ENCODE data around the gene C22orf31.
"Not testable (repeated sequence)": the region's sequence is repeated elsewhere in the genome, so short reads cannot be mapped to it uniquely, and the experiment has no call there.

C22orf31 gene

DNA sequence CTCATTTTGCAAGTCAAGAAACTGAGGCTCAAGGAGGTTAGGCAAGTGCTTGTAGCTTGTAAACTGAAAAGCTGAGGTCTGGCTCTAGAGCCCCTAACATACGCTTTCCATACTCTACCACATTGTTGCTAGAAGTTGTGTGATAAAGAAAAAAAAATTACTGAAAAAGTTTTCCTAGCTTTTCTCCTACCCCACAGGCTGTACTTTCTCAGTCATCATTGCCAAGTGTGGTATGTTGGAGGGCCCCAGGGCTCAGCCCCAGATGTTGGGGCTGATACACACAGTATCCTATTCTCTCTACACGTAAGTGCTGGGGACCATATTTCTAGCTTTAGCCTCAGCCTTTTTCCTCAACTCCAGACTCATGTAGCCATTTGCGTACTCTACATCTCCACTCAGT lies 27.2 kb upstream of the C22orf31 start:
- no peak overlapping the region for H3K18ac ChIP-seq (ENCODE audit: low read length)
- no peak overlapping the region for H4K8ac ChIP-seq (ENCODE audit: low read depth, low read length)
- no peaks in the 10 kb centered on the region for H3K9me3 ChIP-seq (ENCODE audit: insufficient read depth, low read depth, low read length)
- H3K4ac ChIP-seq (ENCODE audit: low read depth, low read length), result no peak overlapping the region
- H4K12ac ChIP-seq (ENCODE audit: low read depth, low read length), result no peak overlapping the region
- no peak overlapping the region for H3K27ac ChIP-seq (ENCODE audit: low read depth, low read length)
- H2AFZ ChIP-seq (ENCODE audit: insufficient read depth, low read length, poor library complexity), result no peak overlapping the region
- H3K4me2 ChIP-seq (ENCODE audit: low read length), result no peak overlapping the region
- H3K14ac ChIP-seq (ENCODE audit: low read length), result no peak overlapping the region
- no peak overlapping the region for H3K23ac ChIP-seq (ENCODE audit: low read length)
- H3K4me1 ChIP-seq (ENCODE audit: control insufficient read depth in 1 of 2, insufficient read depth in 2 of 2, low read length in 2 of 2), result no peaks in the 10 kb centered on the region
- no peak overlapping the region for H2BK120ac ChIP-seq (ENCODE audit: insufficient read depth, low read length, poor library complexity)
- no peaks in the 10 kb centered on the region for H3K27me3 ChIP-seq (ENCODE audit: insufficient read depth, low read length)
- H2BK5ac ChIP-seq (ENCODE audit: low read depth, low read length, poor library complexity), result no peak overlapping the region
- H2BK12ac ChIP-seq (ENCODE audit: low read length), result no peak overlapping the region
- H3K36me3 ChIP-seq (ENCODE audit: control insufficient read depth in 1 of 2, insufficient read depth in 2 of 2, low read length in 2 of 2), result no peaks in the 10 kb centered on the region
- H2AK5ac ChIP-seq (ENCODE audit: low read length), result no peak overlapping the region
- H3K79me2 ChIP-seq (ENCODE audit: control insufficient read depth, insufficient read depth, low read length, poor library complexity), result no peaks in the 10 kb centered on the region
- H3K4me3 ChIP-seq (ENCODE audit: low read depth, low read length), result no peak overlapping the region
- H4K91ac ChIP-seq (ENCODE audit: low read depth, low read length), result no peak overlapping the region
- WGBS (ENCODE audit: extremely low coverage, insufficient coverage, insufficient read length), result no CpG with 5 or more reads among the region's 3 CpGs
- DNase-seq, result no peak
- H3K9ac ChIP-seq (ENCODE audit: low read length), result no peak overlapping the region
- no peaks in the 10 kb centered on the region for H3K79me1 ChIP-seq (ENCODE audit: low read length)

DNA sequence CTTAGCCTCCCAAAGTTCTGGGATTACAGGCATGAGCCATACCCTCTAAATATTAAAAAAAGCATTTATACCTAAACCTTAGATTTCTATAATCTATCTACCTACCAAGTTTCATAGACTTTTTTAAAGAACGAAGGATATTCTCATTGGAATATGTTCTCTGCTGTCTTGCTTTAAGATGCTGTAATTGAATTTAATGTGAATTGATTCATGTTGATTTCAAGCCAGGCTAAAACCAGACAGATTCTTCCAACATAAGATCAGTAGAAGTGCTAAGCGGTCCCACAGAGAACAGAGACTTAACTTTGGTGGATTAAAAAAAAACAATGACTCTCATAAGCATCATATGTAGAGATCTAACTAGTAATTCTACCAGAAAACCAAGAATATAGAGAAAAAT lies 25.4 kb upstream of the C22orf31 start:
- no peak overlapping the region for H2BK12ac ChIP-seq (ENCODE audit: low read length)
- no peak overlapping the region for H2BK5ac ChIP-seq (ENCODE audit: low read depth, low read length, poor library complexity)

DNA sequence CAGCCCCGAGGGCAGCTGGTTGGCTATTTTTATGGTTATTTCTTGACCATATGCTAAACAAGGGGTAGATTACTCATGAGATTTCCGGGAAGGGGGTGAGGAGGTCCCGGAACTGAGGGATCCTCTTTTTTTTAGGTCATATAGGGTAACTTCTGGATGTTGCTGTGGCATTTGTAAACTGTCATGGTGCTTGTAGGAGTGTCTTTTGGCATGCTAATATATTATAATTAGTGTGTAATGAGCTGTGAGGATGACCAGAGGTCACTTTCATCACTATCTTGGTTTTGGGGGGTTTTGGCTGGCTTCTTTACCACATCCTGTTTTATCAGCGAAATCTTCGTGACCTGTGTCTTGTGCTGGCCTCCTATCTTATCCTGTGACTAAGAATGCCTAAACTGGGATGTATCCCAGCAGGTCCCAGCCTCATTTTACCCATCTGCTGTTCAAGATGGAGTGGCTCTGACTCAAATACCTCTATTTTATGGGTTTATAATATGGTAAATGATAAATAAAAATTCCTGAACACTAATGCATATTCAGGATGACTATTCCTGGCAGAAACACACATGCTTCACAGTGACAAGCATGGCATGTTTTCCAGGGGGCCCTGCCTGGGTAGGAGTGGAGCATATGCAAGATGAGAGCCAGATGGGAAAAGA lies 22.4 kb upstream of the C22orf31 start:
- no peak for DNase-seq

More for the DNA sequence above, 25.4 kb upstream of the C22orf31 start:
- H3K23ac ChIP-seq (ENCODE audit: low read length), result no peak overlapping the region
- H4K91ac ChIP-seq (ENCODE audit: low read depth, low read length), result no peak overlapping the region
- no peak overlapping the region for H3K4ac ChIP-seq (ENCODE audit: low read depth, low read length)
- no CpG with 5 or more reads among the region's 2 CpGs for WGBS (ENCODE audit: extremely low coverage, insufficient coverage, insufficient read length)
- H3K14ac ChIP-seq (ENCODE audit: low read length), result no peak overlapping the region
- no peak overlapping the region for H3K18ac ChIP-seq (ENCODE audit: low read length)
- no peak overlapping the region for H2AFZ ChIP-seq (ENCODE audit: insufficient read depth, low read length, poor library complexity)
- no peak overlapping the region for H4K12ac ChIP-seq (ENCODE audit: low read depth, low read length)
- no peaks in the 10 kb centered on the region for H3K9me3 ChIP-seq (ENCODE audit: insufficient read depth, low read depth, low read length)
- H3K79me2 ChIP-seq (ENCODE audit: control insufficient read depth, insufficient read depth, low read length, poor library complexity), result no peaks in the 10 kb centered on the region
- H3K4me1 ChIP-seq (ENCODE audit: control insufficient read depth in 1 of 2, insufficient read depth in 2 of 2, low read length in 2 of 2), result no peaks in the 10 kb centered on the region
- no peak overlapping the region for H3K9ac ChIP-seq (ENCODE audit: low read length)
- no peaks in the 10 kb centered on the region for H3K36me3 ChIP-seq (ENCODE audit: control insufficient read depth in 1 of 2, insufficient read depth in 2 of 2, low read length in 2 of 2)
- no peaks in the 10 kb centered on the region for H3K27me3 ChIP-seq (ENCODE audit: insufficient read depth, low read length)
- no peak overlapping the region for H3K4me2 ChIP-seq (ENCODE audit: low read length)
- no peak overlapping the region for H2AK5ac ChIP-seq (ENCODE audit: low read length)
- H2BK120ac ChIP-seq (ENCODE audit: insufficient read depth, low read length, poor library complexity), result no peak overlapping the region
- DNase-seq, result no peak
- no peak overlapping the region for H3K4me3 ChIP-seq (ENCODE audit: low read depth, low read length)
- no peak overlapping the region for H3K27ac ChIP-seq (ENCODE audit: low read depth, low read length)
- no peaks in the 10 kb centered on the region for H3K79me1 ChIP-seq (ENCODE audit: low read length)
- H4K8ac ChIP-seq (ENCODE audit: low read depth, low read length), result no peak overlapping the region

DNA sequence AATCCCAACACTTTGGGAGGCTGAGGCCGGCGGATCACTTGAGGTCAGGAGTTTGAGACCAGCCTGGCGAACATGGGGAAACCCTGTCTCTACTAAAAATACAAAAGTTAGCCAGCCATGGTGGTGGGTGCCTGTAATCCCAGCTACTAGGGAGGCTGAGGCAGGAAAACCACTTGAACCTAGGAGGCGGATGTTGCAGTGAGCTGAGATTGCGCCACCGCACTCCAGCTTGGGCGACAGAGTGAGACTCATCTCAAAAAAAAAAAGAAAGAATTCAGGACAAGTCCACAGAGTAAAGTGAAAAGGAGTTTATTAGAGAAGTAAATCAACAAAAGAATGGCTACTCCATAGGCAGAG lies 21.9 kb upstream of the C22orf31 start:
- not testable (repeated sequence) for H3K4me1 ChIP-seq (ENCODE audit: control insufficient read depth in 1 of 2, insufficient read depth in 2 of 2, low read length in 2 of 2); H3K23ac ChIP-seq (ENCODE audit: low read length); H3K79me2 ChIP-seq (ENCODE audit: control insufficient read depth, insufficient read depth, low read length, poor library complexity); H3K18ac ChIP-seq (ENCODE audit: low read length); H4K8ac ChIP-seq (ENCODE audit: low read depth, low read length); H2AFZ ChIP-seq (ENCODE audit: insufficient read depth, low read length, poor library complexity); H2AK5ac ChIP-seq (ENCODE audit: low read length); H3K4me2 ChIP-seq (ENCODE audit: low read length); H3K14ac ChIP-seq (ENCODE audit: low read length); H2BK12ac ChIP-seq (ENCODE audit: low read length); H3K4me3 ChIP-seq (ENCODE audit: low read depth, low read length); H3K27me3 ChIP-seq (ENCODE audit: insufficient read depth, low read length); H3K4ac ChIP-seq (ENCODE audit: low read depth, low read length); H3K27ac ChIP-seq (ENCODE audit: low read depth, low read length); H4K12ac ChIP-seq (ENCODE audit: low read depth, low read length); H3K9ac ChIP-seq (ENCODE audit: low read length); H4K91ac ChIP-seq (ENCODE audit: low read depth, low read length); H3K79me1 ChIP-seq (ENCODE audit: low read length); H2BK5ac ChIP-seq (ENCODE audit: low read depth, low read length, poor library complexity); DNase-seq; H3K9me3 ChIP-seq (ENCODE audit: insufficient read depth, low read depth, low read length); H2BK120ac ChIP-seq (ENCODE audit: insufficient read depth, low read length, poor library complexity); H3K36me3 ChIP-seq (ENCODE audit: control insufficient read depth in 1 of 2, insufficient read depth in 2 of 2, low read length in 2 of 2)
- no CpG with 5 or more reads among the region's 7 CpGs for WGBS (ENCODE audit: extremely low coverage, insufficient coverage, insufficient read length)

More for the DNA sequence above, 22.4 kb upstream of the C22orf31 start:
- H3K36me3 ChIP-seq (ENCODE audit: control insufficient read depth in 1 of 2, insufficient read depth in 2 of 2, low read length in 2 of 2), result no peaks in the 10 kb centered on the region
- peaks cover 0 to 3% of the 10 kb centered on the region in 2 experiments for H3K4me1 ChIP-seq (ENCODE audit: control insufficient read depth in 1 of 2, insufficient read depth in 2 of 2, low read length in 2 of 2)
- H4K12ac ChIP-seq (ENCODE audit: low read depth, low read length), result no peak overlapping the region
- H4K91ac ChIP-seq (ENCODE audit: low read depth, low read length), result no peak overlapping the region
- H3K79me1 ChIP-seq (ENCODE audit: low read length), result no peaks in the 10 kb centered on the region
- H2BK120ac ChIP-seq (ENCODE audit: insufficient read depth, low read length, poor library complexity), result no peak overlapping the region
- H3K18ac ChIP-seq (ENCODE audit: low read length), result no peak overlapping the region
- H3K9ac ChIP-seq (ENCODE audit: low read length), result no peak overlapping the region
- H3K4me2 ChIP-seq (ENCODE audit: low read length), result no peak overlapping the region
- H2BK12ac ChIP-seq (ENCODE audit: low read length), result no peak overlapping the region
- H3K23ac ChIP-seq (ENCODE audit: low read length), result no peak overlapping the region
- no peak overlapping the region for H4K8ac ChIP-seq (ENCODE audit: low read depth, low read length)
- H3K4ac ChIP-seq (ENCODE audit: low read depth, low read length), result no peak overlapping the region
- H3K27ac ChIP-seq (ENCODE audit: low read depth, low read length), result no peak overlapping the region
- H3K79me2 ChIP-seq (ENCODE audit: control insufficient read depth, insufficient read depth, low read length, poor library complexity), result no peaks in the 10 kb centered on the region
- whole genome bisulfite sequencing (ENCODE audit: extremely low coverage, insufficient coverage, insufficient read length), result no CpG with 5 or more reads among the region's 5 CpGs
- no peak overlapping the region for H3K4me3 ChIP-seq (ENCODE audit: low read depth, low read length)
- no peak overlapping the region for H2BK5ac ChIP-seq (ENCODE audit: low read depth, low read length, poor library complexity)
- H2AFZ ChIP-seq (ENCODE audit: insufficient read depth, low read length, poor library complexity), result no peak overlapping the region
- H2AK5ac ChIP-seq (ENCODE audit: low read length), result no peak overlapping the region
- no peaks in the 10 kb centered on the region for H3K9me3 ChIP-seq (ENCODE audit: insufficient read depth, low read depth, low read length)
- no peaks in the 10 kb centered on the region for H3K27me3 ChIP-seq (ENCODE audit: insufficient read depth, low read length)
- no peak overlapping the region for H3K14ac ChIP-seq (ENCODE audit: low read length)

All from trophoblast cell (in vitro differentiated cells and primary cell).